ENCODE results near the gene FER1L5. TPM values are rescaled to one million over a fixed set of nuclear protein-coding genes. Genes with fewer than 3 reads are reported as not detected.

The FER1L5 gene
- total and polyA plus RNA-seq, 2 donors (not counting 1 experiment from before 2014, with no cell fraction given), result 0.24 to 0.50 TPM

DNA sequence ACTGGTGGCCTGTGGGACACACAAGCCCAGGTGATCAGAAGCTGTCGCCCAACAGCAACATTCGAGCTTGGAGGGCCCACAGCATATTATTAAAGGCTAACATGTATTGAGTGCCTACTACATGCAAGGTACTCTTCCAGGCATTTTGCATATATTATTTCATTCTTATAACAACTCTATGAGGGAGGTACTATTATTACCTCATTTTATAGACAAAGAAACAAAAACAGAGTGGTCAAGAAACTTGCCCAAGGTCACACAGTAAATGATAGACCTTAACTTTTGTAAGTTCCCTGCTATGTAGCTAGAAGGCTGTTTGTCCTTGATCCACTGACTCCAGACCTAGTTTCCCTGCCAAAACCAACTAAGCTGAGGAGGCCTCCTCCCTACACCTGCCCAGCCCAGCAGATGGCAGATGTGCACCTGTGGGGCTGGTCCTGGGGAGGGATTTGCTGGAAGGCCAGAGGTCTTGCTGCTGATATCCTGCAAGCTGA lies 40.2 kb upstream of the FER1L5 start:
- Histone ChIP-seq H3K9me3 (ENCODE audit: control insufficient read depth, insufficient read depth, low read depth, low read length) (no peaks in the 10 kb centered on the region), H3K36me3 (ENCODE audit: control insufficient read depth, insufficient read depth, low read length) (peaks cover 19% of the 10 kb centered on the region), H3K79me2 (ENCODE audit: control insufficient read depth, insufficient read depth, low read length) (no peaks in the 10 kb centered on the region), H4K20me1 (ENCODE audit: control insufficient read depth, extremely low read depth, insufficient read depth, low read length) (no peaks in the 10 kb centered on the region), H3K9ac (ENCODE audit: insufficient read depth, low read length) (no peak overlapping the region), H3K27ac (ENCODE audit: insufficient read depth, low read length) (no peak overlapping the region), H3K27me3 (ENCODE audit: control insufficient read depth, insufficient read depth, low read length) (no peaks in the 10 kb centered on the region), H3K4me1 (ENCODE audit: control insufficient read depth, extremely low read depth, insufficient read depth, low read length) (no peaks in the 10 kb centered on the region), H3K4me3 (replicated peaks in 1 of 4; ENCODE audit: control extremely low read depth in 1 of 4, insufficient read depth in 1 of 4, low read depth in 3 of 4, low read length in 4 of 4) (no peak overlapping the region), H3K4me2 (ENCODE audit: extremely low read depth, insufficient read depth, low read length) (no peak overlapping the region), H2AFZ (ENCODE audit: low read length) (no peak overlapping the region)
- DNase-seq (ENCODE audit: low read depth in 2 of 2), result no peak
- TF ChIP-seq EZH2 (IDR thresholded peaks at IDR 0.05; ENCODE audit: low read length, missing control alignments) (no peak), CTCF (conservative IDR thresholded peaks at IDR 0.05 in 1 of 2, IDR thresholded peaks at IDR 0.05 in 1 of 2; ENCODE audit: low read depth in 1 of 2, low read length in 2 of 2) (no peak)

- no peak overlapping the region for H3K27ac ChIP-seq (ENCODE audit: insufficient read depth, low read length)
- no peak overlapping the region for H3K9ac ChIP-seq (ENCODE audit: insufficient read depth, low read length)
- peaks cover 23% of the 10 kb centered on the region for H3K36me3 ChIP-seq (ENCODE audit: control insufficient read depth, insufficient read depth, low read length)
- no peak for TF ChIP-seq CTCF (conservative IDR thresholded peaks at IDR 0.05 in 1 of 2, IDR thresholded peaks at IDR 0.05 in 1 of 2; ENCODE audit: low read depth in 1 of 2, low read length in 2 of 2)
- TF ChIP-seq EZH2 (IDR thresholded peaks at IDR 0.05; ENCODE audit: low read length, missing control alignments), result no peak
- no peaks in the 10 kb centered on the region for H3K79me2 ChIP-seq (ENCODE audit: control insufficient read depth, insufficient read depth, low read length)
- H3K4me2 ChIP-seq (ENCODE audit: extremely low read depth, insufficient read depth, low read length), result no peak overlapping the region
- H3K9me3 ChIP-seq (ENCODE audit: control insufficient read depth, insufficient read depth, low read depth, low read length), result no peaks in the 10 kb centered on the region
- no peaks in the 10 kb centered on the region for H3K4me1 ChIP-seq (ENCODE audit: control insufficient read depth, extremely low read depth, insufficient read depth, low read length)
- no peaks in the 10 kb centered on the region for H4K20me1 ChIP-seq (ENCODE audit: control insufficient read depth, extremely low read depth, insufficient read depth, low read length)
- H3K4me3 ChIP-seq (replicated peaks in 1 of 4; ENCODE audit: control extremely low read depth in 1 of 4, insufficient read depth in 1 of 4, low read depth in 3 of 4, low read length in 4 of 4), result no peak overlapping the region
- H3K27me3 ChIP-seq (ENCODE audit: control insufficient read depth, insufficient read depth, low read length), result no peaks in the 10 kb centered on the region
- H2AFZ ChIP-seq (ENCODE audit: low read length), result no peak overlapping the region
- no peak for DNase-seq (ENCODE audit: low read depth in 2 of 2)
These were observed 38.5 kb upstream of the FER1L5 start for GRCh38 chr2:96604104-96604503.

DNA sequence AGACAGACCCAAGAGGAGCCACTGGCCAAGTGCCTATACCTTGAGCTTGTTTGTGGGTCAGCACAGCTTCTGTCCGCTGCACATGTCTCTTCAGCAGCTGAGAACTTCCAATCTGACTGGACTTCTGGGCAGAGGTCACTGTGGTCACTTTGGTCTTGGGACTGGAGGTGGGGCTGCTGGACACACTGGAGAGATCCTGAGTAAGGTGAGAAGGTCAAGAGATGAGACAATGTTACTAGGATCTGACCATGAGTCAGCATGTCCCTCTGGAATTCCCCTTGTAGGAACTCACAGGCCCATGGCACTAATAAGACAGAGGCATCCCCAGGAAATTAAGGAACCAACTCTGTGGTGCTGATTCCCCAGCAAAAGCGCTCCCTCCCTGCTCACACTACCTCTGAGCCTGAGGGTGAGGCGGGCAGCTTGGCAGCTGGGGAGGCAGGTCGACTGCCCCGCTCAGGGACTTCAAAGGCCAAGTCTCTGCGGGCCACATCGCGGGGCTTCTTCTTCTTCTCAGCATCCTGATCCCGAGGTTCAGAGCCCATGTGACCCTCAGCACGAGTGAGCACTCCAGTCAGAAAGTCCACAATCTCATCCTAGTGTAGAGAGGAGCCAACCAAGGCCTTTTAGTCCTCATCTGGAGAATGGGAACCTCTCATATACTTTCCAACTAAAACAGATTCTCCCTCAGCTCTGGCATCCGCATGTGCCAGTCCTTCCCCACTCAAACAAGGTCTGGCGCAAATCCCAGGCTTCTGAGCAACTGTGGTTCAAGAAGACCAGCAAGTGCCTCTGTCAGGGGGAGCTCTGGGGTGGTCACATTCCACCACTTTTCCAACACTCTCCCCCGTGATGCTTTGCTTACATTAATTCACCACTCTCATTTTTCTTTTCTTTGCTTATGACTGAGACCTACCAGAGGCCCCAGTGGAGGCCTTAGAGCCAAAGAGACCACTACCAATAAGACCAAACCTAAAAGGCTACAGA lies 33.8 kb upstream of the FER1L5 start:
- Histone ChIP-seq H3K9me3 (ENCODE audit: control insufficient read depth, insufficient read depth, low read depth, low read length) (no peaks in the 10 kb centered on the region), H3K4me3 (replicated peaks in 1 of 4; ENCODE audit: control extremely low read depth in 1 of 4, insufficient read depth in 1 of 4, low read depth in 3 of 4, low read length in 4 of 4) (no peak overlapping the region), H3K4me1 (ENCODE audit: control insufficient read depth, extremely low read depth, insufficient read depth, low read length) (no peaks in the 10 kb centered on the region), H3K36me3 (ENCODE audit: control insufficient read depth, insufficient read depth, low read length) (peaks cover 27% of the 10 kb centered on the region), H3K9ac (ENCODE audit: insufficient read depth, low read length) (no peak overlapping the region), H2AFZ (ENCODE audit: low read length) (no peak overlapping the region), H3K27ac (ENCODE audit: insufficient read depth, low read length) (no peak overlapping the region), H3K27me3 (ENCODE audit: control insufficient read depth, insufficient read depth, low read length) (no peaks in the 10 kb centered on the region), H3K79me2 (ENCODE audit: control insufficient read depth, insufficient read depth, low read length) (no peaks in the 10 kb centered on the region), H3K4me2 (ENCODE audit: extremely low read depth, insufficient read depth, low read length) (no peak overlapping the region), H4K20me1 (ENCODE audit: control insufficient read depth, extremely low read depth, insufficient read depth, low read length) (no peaks in the 10 kb centered on the region)
- DNase-seq (ENCODE audit: low read depth in 2 of 2), result peak in 1 of 2 donors; percentile 54
- TF ChIP-seq CTCF (conservative IDR thresholded peaks at IDR 0.05 in 1 of 2, IDR thresholded peaks at IDR 0.05 in 1 of 2; ENCODE audit: low read depth in 1 of 2, low read length in 2 of 2) (no peak), EZH2 (IDR thresholded peaks at IDR 0.05; ENCODE audit: low read length, missing control alignments) (no peak)

Measured in fibroblast of lung (primary cell).